Left ventricle myocardium superior (tissue), 1 donor: ENCODE results near the gene CDC42EP3. TPM values are rescaled to one million over a fixed set of nuclear protein-coding genes. Genes with fewer than 3 reads are reported as not detected.

ENCODE experiments used
- ATAC-seq: fragments of 200-7000 bp; cut with Tn5 transposase; one replicate; pipeline ENCODE4 v1.9.1; 2020; ENCODE audit warnings: mild to moderate bottlenecking, moderate library complexity
- DNase-seq: peaks from one replicate; pipeline ENCODE4 v3.0.0-alpha.2; 2020
- intact Hi-C: fragments of 100-400 bp; cut with micrococcal nuclease; formaldehyde crosslinking; loops from one replicate; pipeline ENCODE4 v1.11.0; 2022
- total RNA-seq: library from RNA; stranded (reverse); fragmentation: NEBNext Ultra II Directional; extraction: Animal tissue kit (Norgen Biotek cat#: 25700); gene quantifications from one replicate; pipeline ENCODE4 v1.2.1, GENCODE V29; 2021
- donor health status: DM: no; HTN: yes; CAD: no; lungs with severe emphysema.

The CDC42EP3 gene
- total RNA-seq, 1 donor from 2014 or later: 89.5 TPM

DNA sequence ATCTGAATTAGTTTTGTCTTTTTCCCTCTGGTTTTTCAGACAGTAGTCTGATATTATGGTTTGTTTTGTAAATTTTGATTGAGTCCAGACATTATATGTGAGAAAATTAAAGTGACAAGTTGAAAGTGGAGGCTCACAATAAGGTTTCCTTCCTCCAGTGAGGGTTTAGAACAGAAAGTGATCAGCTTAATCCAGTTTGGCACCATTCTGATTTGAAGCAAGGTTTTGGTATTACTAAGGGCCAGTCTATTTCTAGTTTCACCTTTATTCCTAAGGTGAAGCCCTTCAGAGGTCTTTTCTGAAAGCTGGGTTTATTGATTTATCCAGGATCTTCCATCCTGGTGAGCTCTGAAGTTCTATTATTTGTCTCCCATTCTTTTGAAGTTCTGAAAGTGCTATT, 68.7 kb downstream of the CDC42EP3 start:
- DNase-seq: no peak
- intact Hi-C loops: no loop called here
- no peak for ATAC-seq

- DNase-seq (no peak), ATAC-seq (no peak)
These were observed 69.4 kb downstream of the CDC42EP3 start for GRCh38 chr2:37602040-37602439.

DNA sequence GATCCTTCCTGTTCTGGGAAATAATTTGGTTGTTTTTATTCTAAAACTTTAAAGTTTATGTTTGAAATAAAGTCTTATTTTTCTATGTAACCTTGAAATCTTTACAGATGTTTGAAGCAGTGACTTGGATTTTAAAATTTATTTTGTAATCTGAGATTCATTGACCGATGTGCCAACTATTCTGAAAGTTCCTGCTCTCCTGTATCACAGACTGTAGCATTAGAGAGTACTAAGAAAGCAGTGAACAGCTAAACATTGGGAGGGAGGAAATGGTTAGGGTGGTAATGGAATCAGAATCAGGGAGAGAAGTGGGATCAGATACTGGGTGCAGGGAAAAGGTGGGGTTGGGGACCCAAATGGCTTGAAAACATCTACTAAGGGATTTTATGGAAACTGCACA, 69.9 kb downstream of the CDC42EP3 start:
- DNase-seq: no peak
- intact Hi-C loops: no loop called here
- no peak for ATAC-seq

More at GRCh38 chr2:37602040-37602439, 69.4 kb downstream of the CDC42EP3 start:
- intact Hi-C loops: no loop called here

DNA sequence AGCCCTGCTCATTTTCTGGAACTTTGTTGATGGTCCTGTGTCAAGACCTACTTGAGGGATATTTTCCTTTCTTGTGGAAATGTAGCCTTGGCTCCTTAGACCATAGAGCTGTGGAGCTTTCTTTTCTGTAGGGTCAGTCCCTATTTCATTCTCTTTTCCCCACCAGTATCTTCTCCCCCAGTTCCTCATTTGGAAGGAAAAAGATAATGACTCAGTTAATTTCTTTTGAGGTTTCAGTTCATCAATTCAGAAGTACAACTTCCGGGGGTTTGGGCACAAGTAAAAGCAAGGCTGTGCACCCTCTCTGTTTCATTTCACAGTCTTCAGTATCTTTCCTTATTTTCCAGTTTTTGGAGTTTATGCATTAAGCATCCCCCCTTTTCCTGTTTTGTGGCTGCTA, 70.7 kb downstream of the CDC42EP3 start:
- DNase-seq: no peak

DNA sequence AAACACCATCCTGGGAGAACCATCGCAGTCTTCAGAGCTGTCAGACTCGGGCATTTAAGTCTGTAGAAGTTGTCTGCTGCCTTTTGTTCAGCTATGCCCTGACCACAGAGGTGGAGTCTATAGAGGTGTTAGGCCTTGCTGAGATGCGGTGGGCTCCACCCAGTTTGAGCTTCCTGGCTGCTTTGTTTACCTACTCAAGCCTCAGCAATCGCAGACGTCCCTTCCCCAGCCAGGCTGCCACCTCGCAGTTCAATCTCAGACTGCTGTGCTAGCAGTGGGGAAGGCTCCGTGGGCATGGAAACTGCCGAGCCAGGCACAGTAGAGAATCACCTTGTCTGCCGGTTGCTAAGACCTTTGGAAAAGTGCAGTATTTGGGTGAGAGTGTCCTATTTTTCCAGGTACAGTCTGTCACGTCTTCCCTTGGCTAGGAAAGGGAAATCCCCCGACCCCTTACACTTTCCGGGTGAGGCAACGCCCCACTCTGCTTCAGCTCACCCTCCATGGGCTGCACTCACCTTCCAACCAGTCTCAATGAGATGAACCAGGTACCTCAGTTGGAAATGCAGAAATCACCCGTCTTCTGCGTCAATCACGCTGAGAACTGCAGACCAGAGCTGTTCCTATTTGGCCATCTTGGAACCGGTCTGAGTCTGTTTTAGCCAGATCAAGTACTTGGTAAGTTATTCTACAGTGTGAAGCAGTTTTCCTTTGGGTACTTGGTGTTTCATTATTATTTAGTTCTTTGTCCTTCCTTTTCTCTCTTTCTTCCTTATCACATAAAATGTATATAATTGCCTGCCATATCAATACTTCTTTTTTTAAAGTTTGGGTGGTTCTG, 71.5 kb downstream of the CDC42EP3 start:
- peak; percentile 31 for DNase-seq
- intact Hi-C loops: no loop called here
- ATAC-seq: no peak

More for the DNA sequence above, 70.7 kb downstream of the CDC42EP3 start:
- ATAC-seq: no peak
- intact Hi-C loops: no loop called here

DNA sequence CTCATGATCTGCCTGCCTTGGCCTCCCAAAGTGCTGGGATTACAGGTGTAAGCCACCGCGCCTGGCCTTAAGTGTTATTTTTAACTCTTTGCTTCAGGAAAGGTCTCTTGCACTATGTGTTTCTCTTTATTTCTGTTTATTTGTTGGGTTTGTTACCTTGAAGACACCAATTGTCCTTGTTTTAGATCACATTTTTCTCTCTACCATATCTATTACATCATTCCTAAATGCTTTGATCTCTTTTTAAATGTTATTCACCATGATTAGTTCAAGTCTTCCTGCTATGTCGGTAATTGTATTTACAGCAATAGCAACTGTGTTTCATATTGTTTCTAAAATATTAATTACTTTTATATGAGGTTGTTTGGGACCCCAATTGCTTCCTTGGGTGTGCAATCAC, 77.7 kb downstream of the CDC42EP3 start:
- DNase-seq: no peak
- intact Hi-C loops: no loop called here
- ATAC-seq: no peak

DNA sequence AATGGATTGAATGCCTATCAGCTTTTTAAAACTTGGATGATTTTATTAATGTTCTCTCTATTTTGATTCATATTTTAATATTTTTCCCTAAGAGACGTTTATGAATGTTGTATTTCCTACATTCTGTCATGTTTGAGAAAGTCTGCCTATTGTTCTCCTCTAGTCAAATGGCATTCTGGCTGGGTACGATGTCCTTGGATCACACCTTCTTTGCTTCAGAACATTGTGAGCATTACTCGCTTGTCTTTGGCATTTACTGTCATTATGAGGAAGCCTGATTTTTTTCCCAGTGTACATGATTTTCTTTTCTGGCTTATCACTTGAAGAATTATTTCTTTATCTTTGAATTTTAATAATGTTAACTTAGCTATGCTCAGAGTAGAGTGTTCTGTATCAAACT, 78.4 kb downstream of the CDC42EP3 start:
- intact Hi-C loops: no loop called here
- ATAC-seq (peak; percentile 57), DNase-seq (no peak)
